ENCODE data around the gene CDH3.

- TF ChIP-seq, protein P1, sequence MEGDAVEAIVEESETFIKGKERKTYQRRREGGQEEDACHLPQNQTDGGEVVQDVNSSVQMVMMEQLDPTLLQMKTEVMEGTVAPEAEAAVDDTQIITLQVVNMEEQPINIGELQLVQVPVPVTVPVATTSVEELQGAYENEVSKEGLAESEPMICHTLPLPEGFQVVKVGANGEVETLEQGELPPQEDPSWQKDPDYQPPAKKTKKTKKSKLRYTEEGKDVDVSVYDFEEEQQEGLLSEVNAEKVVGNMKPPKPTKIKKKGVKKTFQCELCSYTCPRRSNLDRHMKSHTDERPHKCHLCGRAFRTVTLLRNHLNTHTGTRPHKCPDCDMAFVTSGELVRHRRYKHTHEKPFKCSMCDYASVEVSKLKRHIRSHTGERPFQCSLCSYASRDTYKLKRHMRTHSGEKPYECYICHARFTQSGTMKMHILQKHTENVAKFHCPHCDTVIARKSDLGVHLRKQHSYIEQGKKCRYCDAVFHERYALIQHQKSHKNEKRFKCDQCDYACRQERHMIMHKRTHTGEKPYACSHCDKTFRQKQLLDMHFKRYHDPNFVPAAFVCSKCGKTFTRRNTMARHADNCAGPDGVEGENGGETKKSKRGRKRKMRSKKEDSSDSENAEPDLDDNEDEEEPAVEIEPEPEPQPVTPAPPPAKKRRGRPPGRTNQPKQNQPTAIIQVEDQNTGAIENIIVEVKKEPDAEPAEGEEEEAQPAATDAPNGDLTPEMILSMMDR (IDR thresholded peaks at IDR 0.05), result no peak
- no peak for TF ChIP-seq POLR2A (IDR thresholded peaks at IDR 0.05)
These were observed at the start of gene CDH3 for GRCh38 chr16:68644715-68645493.

Measured in body of pancreas (tissue), 4 donors.